Fibroblast of skin of scalp (primary cell): ENCODE results near the gene PROB1.
"Not testable (repeated sequence)": the region's sequence is repeated elsewhere in the genome, so short reads cannot be mapped to it uniquely, and the experiment has no call there.

ENCODE experiments used
- DNase-seq: peaks from one replicate; pipeline ENCODE4 v3.0.0-alpha.2; 2013

Gene PROB1

GRCh38 chr5:139413963-139414362, 19.1 kb upstream of the PROB1 start:
- DNase-seq: no peak

DNA sequence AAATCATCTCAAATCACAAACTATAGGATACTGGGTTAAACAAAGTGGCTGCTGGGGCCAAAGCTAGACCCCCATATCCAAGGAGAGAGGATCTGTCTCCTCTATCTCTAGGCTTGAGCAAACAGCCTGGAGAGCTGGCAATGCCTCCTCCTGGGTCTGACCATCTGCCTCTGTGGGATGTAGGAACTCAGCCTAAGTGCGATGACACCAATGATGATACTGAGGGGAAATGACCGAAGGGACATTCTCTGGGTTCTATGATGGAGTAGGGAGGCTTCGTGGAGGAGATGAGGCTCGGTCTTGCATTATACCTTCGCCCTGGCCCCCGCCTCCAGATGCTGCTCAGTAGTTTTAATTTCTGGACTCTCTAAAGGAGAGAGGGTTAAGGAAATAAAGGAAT, 18.2 kb upstream of the PROB1 start:
- DNase-seq: no peak

GRCh38 chr5:139410993-139411828, 16.3 kb upstream of the PROB1 start:
- no peak for DNase-seq

DNA sequence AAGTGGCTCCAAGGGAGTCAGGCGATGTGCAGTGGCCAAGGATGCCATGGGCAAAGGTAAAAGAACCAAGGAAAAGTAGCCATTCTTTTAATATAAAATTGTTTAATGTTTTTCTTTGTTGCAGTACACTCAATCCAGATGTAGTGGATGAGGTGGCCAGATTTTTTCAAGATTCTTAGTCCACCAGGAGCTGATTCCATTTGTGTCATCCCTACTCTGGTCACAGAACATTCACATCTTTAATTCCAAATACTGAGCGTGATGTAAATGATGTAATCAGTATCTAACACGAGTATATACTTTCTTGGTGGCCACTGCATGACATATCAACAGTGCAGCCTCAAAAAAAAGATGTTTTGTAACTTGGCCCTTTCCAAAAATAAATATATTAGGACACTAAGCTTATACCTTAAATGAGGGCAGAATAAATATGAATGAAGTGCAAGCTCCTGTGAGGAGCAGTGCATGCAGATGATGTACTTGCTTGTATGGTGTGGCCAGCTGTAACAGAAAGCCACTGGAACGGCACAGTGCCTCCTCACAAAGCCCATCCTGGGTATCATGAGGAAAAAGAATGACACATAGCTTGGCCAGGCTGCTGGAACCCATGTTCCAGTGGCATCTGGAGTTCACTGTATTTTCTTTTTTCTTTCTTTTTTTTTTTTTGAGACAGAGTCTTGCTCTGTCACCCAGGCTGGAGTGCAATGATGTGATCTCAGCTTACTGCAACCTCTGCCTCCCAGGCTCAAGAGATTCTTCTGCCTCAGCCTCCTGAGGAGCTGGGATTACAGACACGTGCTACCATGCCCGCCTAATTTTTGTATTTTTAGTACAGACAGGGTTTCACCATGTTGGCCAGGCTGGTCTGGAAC, 15.5 kb upstream of the PROB1 start:
- no peak for DNase-seq

GRCh38 chr5:139409116-139409515, 14.2 kb upstream of the PROB1 start:
- not testable (repeated sequence) for DNase-seq

DNA sequence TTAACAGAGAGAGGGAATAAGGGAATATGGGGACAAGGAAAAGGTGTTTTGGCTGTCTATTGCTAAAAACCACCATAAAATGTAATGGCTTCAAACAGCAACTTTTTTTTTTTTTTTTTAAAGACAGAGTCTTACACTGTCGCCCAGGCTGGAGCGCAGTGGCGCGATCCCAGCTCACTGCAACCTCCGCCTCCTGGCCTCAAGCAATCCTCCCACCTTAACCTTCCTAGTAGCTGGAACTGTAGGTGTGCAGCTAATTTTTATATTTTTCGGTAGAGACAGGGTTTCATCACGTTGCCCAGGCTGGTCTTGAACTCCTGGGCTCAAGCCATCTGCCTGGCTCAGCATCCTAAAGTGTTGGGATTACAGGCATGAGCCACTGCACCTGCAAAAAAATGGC, 13.3 kb upstream of the PROB1 start:
- DNase-seq: no peak

- DNase-seq: no peak
Observed at GRCh38 chr5:139407517-139407916, 12.6 kb upstream of the PROB1 start.

DNA sequence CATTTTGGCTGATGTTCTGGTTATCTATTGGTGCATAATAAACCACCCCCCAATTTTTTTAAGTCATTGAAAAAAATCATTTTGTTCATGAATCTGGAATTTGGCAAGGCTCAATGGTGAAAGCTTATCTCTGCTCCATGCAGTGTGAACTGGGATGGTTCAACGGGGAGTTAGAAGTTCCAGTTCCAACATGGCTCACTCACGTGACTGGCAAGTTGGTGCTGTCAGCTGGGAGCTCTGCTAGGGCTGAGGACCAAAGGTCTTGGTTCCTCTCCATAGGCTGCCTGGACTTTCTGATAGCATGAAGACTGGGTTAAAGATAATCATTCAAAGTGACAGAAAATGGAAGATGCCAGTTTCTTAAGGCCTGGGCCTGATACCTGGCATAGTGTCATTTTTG, 12.1 kb upstream of the PROB1 start:
- no peak for DNase-seq

GRCh38 chr5:139404484-139404840, 9.6 kb upstream of the PROB1 start:
- DNase-seq: no peak

DNA sequence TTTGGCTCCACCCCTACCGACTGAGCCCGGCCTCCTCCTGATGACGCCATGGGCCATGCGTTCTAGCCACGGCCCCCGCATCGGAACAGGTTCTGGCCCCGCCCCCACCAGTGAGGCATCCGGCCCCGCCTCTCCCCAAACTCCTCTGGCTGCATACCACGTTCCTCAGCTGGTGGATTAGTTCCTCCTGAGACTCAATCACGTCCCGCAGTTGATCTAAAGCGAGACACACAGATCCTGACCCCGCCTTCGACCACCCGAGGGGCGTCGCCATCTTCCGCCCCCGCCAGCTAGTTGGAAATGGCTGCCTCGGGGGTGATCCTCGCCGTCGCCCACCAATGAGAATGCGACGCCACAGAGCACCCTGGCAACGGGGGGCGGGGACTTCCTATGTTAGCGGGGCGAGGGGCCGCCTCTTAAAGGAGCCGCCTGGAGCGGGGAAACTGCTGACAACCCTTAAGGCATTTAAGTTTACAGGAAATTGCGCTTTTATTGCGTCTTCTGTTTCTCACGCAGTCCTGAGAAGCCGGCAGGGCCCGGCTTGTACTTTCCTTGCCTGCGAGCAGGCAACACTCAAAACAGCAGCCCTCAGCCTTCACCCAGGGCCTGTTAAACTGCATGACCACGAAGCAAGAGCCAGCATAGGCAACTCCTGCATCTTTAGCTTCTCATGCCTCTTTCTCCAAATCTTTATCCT, 9.0 kb upstream of the PROB1 start, which contains the start of gene SPATA24:
Gene SPATA24 (minus strand): TSS at position 303 of the 697 bp plus-strand sequence. CDS start 29 bp downstream, at position 274.
- peak; percentile 98 for DNase-seq

DNA sequence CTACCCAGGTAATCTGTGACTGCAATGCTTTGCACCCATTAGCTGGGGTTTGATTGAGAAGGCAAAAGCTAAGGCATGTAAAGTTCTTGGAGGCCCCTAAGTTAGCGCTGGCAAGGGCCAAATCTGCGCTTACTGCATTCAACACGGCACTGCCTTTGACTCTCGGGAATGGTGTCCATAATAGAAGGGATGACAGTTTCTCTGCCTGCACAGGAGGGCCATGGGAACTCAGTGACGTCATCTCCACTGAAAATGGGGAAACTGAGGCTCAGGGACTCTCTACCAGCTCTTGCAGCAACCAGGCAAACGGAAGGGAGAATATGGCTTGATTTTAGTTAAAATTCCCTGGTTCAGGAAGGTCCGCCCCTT, 8.5 kb upstream of the PROB1 start:
- DNase-seq: no peak

- no peak for DNase-seq
Observed at GRCh38 chr5:139402561-139403158, 7.8 kb upstream of the PROB1 start.

- no peak for DNase-seq
Observed at GRCh38 chr5:139401546-139401945, 6.6 kb upstream of the PROB1 start.

GRCh38 chr5:139399501-139400121, 4.7 kb upstream of the PROB1 start:
- no peak for DNase-seq

GRCh38 chr5:139397921-139398320, 3.0 kb upstream of the PROB1 start:
- DNase-seq: peak; percentile 29

GRCh38 chr5:139396691-139397090, 1.8 kb upstream of the PROB1 start:
- no peak for DNase-seq

DNA sequence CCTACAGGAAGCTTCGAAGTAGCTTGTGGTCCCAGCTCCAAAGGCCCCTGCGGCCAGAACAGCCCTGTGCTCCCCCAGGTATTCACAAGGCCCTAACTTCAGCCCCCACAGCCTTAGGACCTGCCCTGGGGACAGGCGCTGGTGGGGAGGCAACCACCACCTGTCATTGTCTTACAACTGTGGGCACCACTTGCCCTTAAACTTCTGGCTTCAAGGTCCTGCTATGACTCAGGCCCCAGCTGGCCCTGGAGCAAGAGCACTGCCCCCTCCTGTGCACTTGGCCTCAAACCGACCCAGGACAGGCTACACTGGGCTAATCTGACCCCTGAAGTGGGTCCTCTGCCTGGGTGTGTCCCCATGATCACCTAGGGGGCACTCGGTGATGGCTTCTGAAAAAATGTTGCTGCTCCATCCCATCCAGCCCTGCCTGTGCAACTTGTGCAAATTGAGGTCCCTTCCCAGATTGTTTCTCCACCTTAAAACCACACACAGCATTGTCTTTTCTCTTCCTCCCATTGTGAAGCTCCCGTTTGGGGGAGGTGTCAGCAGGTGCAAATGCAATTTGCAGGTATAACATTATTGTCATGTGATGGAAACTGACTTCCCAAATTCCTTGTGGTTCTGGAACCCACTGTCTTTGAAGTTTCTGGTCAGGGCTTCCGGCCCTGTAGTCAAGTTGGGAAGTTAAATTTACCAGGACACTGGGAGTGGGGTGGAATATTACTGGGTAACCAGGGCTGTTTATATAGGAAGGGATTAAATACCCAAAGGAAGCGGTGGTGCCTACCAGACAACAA, 1.1 kb upstream of the PROB1 start:
- DNase-seq: no peak

GRCh38 chr5:139394123-139394653, 716 bp downstream of the PROB1 start:
- peak; percentile 38 for DNase-seq

DNA sequence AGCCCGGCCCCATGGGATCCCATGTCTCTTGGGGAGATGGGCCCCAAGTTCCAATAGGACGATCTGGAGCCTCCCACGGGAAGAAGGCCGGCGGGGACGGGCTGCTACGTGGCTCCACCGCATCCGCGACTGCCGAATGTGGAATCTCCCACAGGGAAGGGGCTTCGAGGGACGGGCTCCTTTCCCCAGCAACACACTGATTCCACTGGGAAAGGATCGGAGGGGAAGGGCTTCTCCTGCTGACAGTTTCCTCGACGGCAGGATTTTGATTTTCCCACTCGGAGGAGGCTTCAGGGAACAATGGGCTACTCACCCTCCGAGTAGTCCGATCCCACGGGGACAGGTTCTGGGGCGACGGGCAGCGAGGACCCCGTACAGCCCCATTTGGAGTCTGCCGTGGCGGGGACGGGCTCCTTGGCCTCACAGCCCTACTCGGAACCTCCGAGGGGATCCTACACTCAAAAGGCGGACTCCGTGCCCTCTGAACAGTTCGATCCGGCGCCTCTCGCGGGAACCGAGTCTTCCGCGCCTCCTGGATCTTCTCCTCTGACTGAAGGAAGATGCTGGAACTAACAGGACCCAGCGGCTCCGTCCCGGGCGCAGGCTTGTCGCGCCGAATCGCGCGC, 1.3 kb downstream of the PROB1 start:
- DNase-seq: no peak

DNA sequence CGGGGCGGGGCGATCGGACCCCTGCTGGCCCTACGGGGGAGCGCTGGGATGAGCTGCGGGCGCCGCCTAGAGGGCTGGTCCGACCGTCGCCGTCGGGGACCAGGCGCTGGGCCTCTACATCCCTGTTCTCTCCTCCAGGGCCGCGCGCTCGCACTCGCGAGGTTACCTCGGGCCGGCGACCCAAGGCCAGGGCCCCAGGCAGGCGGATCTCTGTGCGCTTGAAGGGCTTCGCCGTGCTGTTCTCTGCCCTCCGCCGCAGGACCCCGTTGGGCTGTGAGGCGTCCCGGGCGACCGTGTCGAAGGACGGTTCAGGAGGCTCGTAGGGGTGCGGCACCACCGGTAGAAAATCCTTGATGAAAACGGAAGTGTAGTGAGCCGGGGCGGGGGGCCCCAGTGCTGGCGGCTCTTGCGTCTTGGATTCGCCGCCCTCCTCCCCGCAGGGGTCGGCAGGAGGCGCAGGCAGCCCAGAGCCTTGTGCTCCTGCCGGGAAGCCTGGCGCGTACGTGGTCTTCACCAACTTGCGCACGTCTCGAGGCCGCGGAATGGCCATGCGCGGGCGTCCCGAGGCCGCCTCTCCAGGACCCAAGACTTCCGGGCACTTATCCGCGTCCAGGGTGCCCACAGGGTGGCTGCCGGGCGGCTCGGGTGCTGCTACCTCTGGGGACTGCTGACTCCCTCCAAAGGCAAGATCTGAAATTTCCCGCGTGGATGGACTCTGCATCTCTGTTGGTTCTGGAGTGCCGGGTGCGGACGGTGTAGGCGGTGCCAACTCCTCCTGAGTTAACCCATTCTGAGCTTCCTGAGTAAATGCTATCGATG, 2.0 kb downstream of the PROB1 start:
- peak; percentile 67 for DNase-seq
